ENCODE data around the gene ATP8A2. TPM values are rescaled to one million over a fixed set of nuclear protein-coding genes. Genes with fewer than 3 reads are reported as not detected.

Gene ATP8A2
- total RNA-seq, 1 donor: 0.72 TPM

GRCh38 chr13:25764378-25764777 lies 392.6 kb downstream of the ATP8A2 start:
- no peak for TF ChIP-seq CTCF (IDR thresholded peaks at IDR 0.05; ENCODE audit: extremely low read depth, low read depth, low read length)
- no peaks in the 10 kb centered on the region for H4K20me1 ChIP-seq (ENCODE audit: insufficient read depth, low read length)
- H3K79me2 ChIP-seq (ENCODE audit: insufficient read depth, low read length): no peaks in the 10 kb centered on the region
- H3K27ac ChIP-seq (ENCODE audit: low read depth, low read length): no peak overlapping the region
- H2AFZ ChIP-seq (ENCODE audit: low read length): no peak overlapping the region
- H3K4me1 ChIP-seq (ENCODE audit: insufficient read depth, low read length): no peaks in the 10 kb centered on the region
- no peaks in the 10 kb centered on the region for H3K9me3 ChIP-seq (ENCODE audit: low read depth, low read length)
- no peak for DNase-seq (ENCODE audit: insufficient read length, low spot score, missing footprints)
- H3K4me2 ChIP-seq (ENCODE audit: insufficient read depth, low read length): no peak overlapping the region
- H3K4me3 ChIP-seq (ENCODE audit: insufficient read depth, low read length): no peak overlapping the region
- H3K36me3 ChIP-seq (ENCODE audit: insufficient read depth, low read length): no peaks in the 10 kb centered on the region
- peaks cover 3% of the 10 kb centered on the region for H3K27me3 ChIP-seq (ENCODE audit: insufficient read depth, low read length)

GRCh38 chr13:25765266-25765665 lies 393.5 kb downstream of the ATP8A2 start:
- Histone ChIP-seq H3K27ac (ENCODE audit: low read depth, low read length) (no peak overlapping the region), H4K20me1 (ENCODE audit: insufficient read depth, low read length) (no peaks in the 10 kb centered on the region), H3K36me3 (ENCODE audit: insufficient read depth, low read length) (no peaks in the 10 kb centered on the region), H3K4me2 (ENCODE audit: insufficient read depth, low read length) (no peak overlapping the region), H3K9me3 (ENCODE audit: low read depth, low read length) (no peaks in the 10 kb centered on the region), H3K27me3 (ENCODE audit: insufficient read depth, low read length) (peaks cover 3% of the 10 kb centered on the region), H3K4me3 (ENCODE audit: insufficient read depth, low read length) (no peak overlapping the region), H3K4me1 (ENCODE audit: insufficient read depth, low read length) (no peaks in the 10 kb centered on the region), H3K79me2 (ENCODE audit: insufficient read depth, low read length) (no peaks in the 10 kb centered on the region), H2AFZ (ENCODE audit: low read length) (no peak overlapping the region)
- TF ChIP-seq CTCF (IDR thresholded peaks at IDR 0.05; ENCODE audit: extremely low read depth, low read depth, low read length): no peak
- no peak for DNase-seq (ENCODE audit: insufficient read length, low spot score, missing footprints)

GRCh38 chr13:25766576-25766975 lies 394.8 kb downstream of the ATP8A2 start:
- no peaks in the 10 kb centered on the region for H3K4me1 ChIP-seq (ENCODE audit: insufficient read depth, low read length)
- H3K27me3 ChIP-seq (ENCODE audit: insufficient read depth, low read length): peaks cover 3% of the 10 kb centered on the region
- H3K79me2 ChIP-seq (ENCODE audit: insufficient read depth, low read length): no peaks in the 10 kb centered on the region
- H3K27ac ChIP-seq (ENCODE audit: low read depth, low read length): no peak overlapping the region
- no peaks in the 10 kb centered on the region for H3K36me3 ChIP-seq (ENCODE audit: insufficient read depth, low read length)
- H3K4me2 ChIP-seq (ENCODE audit: insufficient read depth, low read length): no peak overlapping the region
- no peak overlapping the region for H3K4me3 ChIP-seq (ENCODE audit: insufficient read depth, low read length)
- no peak overlapping the region for H2AFZ ChIP-seq (ENCODE audit: low read length)
- DNase-seq (ENCODE audit: insufficient read length, low spot score, missing footprints): no peak
- no peaks in the 10 kb centered on the region for H4K20me1 ChIP-seq (ENCODE audit: insufficient read depth, low read length)
- H3K9me3 ChIP-seq (ENCODE audit: low read depth, low read length): no peaks in the 10 kb centered on the region
- TF ChIP-seq CTCF (IDR thresholded peaks at IDR 0.05; ENCODE audit: extremely low read depth, low read depth, low read length): no peak

GRCh38 chr13:25766991-25767390 lies 395.2 kb downstream of the ATP8A2 start:
- Histone ChIP-seq H3K4me1 (ENCODE audit: insufficient read depth, low read length) (no peaks in the 10 kb centered on the region), H3K27ac (ENCODE audit: low read depth, low read length) (no peak overlapping the region), H3K4me2 (ENCODE audit: insufficient read depth, low read length) (no peak overlapping the region), H3K4me3 (ENCODE audit: insufficient read depth, low read length) (no peak overlapping the region), H3K36me3 (ENCODE audit: insufficient read depth, low read length) (no peaks in the 10 kb centered on the region), H3K79me2 (ENCODE audit: insufficient read depth, low read length) (no peaks in the 10 kb centered on the region), H4K20me1 (ENCODE audit: insufficient read depth, low read length) (no peaks in the 10 kb centered on the region), H3K9me3 (ENCODE audit: low read depth, low read length) (no peaks in the 10 kb centered on the region), H3K27me3 (ENCODE audit: insufficient read depth, low read length) (peaks cover 3% of the 10 kb centered on the region), H2AFZ (ENCODE audit: low read length) (no peak overlapping the region)
- TF ChIP-seq CTCF (IDR thresholded peaks at IDR 0.05; ENCODE audit: extremely low read depth, low read depth, low read length): no peak
- DNase-seq (ENCODE audit: insufficient read length, low spot score, missing footprints): no peak

Data from osteoblast (primary cell).